HG02943 (cell line): ENCODE results near the gene MOG.
A peak's percentile ranks its signal among the peaks of the same experiment; 100 is the strongest.
"Not testable (repeated sequence)": the region's sequence is repeated elsewhere in the genome, so short reads cannot be mapped to it uniquely, and the experiment has no call there.

ENCODE experiments used
- ATAC-seq: cut with Tn5 transposase; IDR thresholded peaks from one replicate; pipeline ENCODE4 v1.9.1; 2021; ENCODE audit warnings: mild to moderate bottlenecking, low read depth, moderate library complexity; ENCODE audit not compliant: unreplicated experiment

MOG gene

GRCh38 chr6:29637247-29637646, 19.6 kb upstream of the MOG start:
- no peak for ATAC-seq

- no peak for ATAC-seq
Observed at GRCh38 chr6:29641430-29642148, 15.3 kb upstream of the MOG start.

GRCh38 chr6:29647927-29648642, 8.8 kb upstream of the MOG start:
- no peak for ATAC-seq

- ATAC-seq: peak; percentile 89
Observed at GRCh38 chr6:29649701-29650673, 6.9 kb upstream of the MOG start.

- ATAC-seq: no peak
Observed at GRCh38 chr6:29651413-29652197, 5.3 kb upstream of the MOG start.

GRCh38 chr6:29652198-29652584, 4.7 kb upstream of the MOG start:
- ATAC-seq: no peak

GRCh38 chr6:29653452-29654038, 3.3 kb upstream of the MOG start:
- no peak for ATAC-seq

- no peak for ATAC-seq
Observed at GRCh38 chr6:29655658-29656057, 1.2 kb upstream of the MOG start.

GRCh38 chr6:29656157-29656556, 735 bp upstream of the MOG start:
- ATAC-seq: no peak

- no peak for ATAC-seq
Observed at GRCh38 chr6:29661071-29661470, 4.2 kb downstream of the MOG start.

GRCh38 chr6:29661502-29662141, 4.7 kb downstream of the MOG start:
- not testable (repeated sequence) for ATAC-seq

GRCh38 chr6:29663300-29664042, 6.6 kb downstream of the MOG start:
- no peak for ATAC-seq

- ATAC-seq: no peak
Observed at GRCh38 chr6:29665942-29666825, 9.3 kb downstream of the MOG start.

- no peak for ATAC-seq
Observed at GRCh38 chr6:29666826-29667130, 9.9 kb downstream of the MOG start.

GRCh38 chr6:29667158-29667557, 10.3 kb downstream of the MOG start:
- ATAC-seq: no peak

- no peak for ATAC-seq
Observed at GRCh38 chr6:29671026-29671425, 14.1 kb downstream of the MOG start.

GRCh38 chr6:29672116-29672515, 15.2 kb downstream of the MOG start:
- ATAC-seq: not testable (repeated sequence)

- ATAC-seq: no peak
Observed at GRCh38 chr6:29673161-29673560, 16.3 kb downstream of the MOG start.
